Pancreas (tissue), 10 donors: ENCODE results near the gene P4HA3. TPM values are rescaled to one million over a fixed set of nuclear protein-coding genes. Genes with fewer than 3 reads are reported as not detected.

Experiments
- ATAC-seq, 4 donors: fragments of 200-7000 bp; cut with Tn5 transposase; one replicate each; pipeline versions ENCODE4 v1.8.0 to v1.9.1; 2020; ENCODE audit warnings: mild to moderate bottlenecking in 4 of 4, moderate library complexity in 4 of 4
- DNase-seq, 6 donors: peaks; one replicate each; pipeline ENCODE4 v3.0.0-alpha.2; 2020
- FAIRE-seq: peaks from 2 replicates; lab custom pipeline; 2012; peaks lifted over from hg19 to GRCh38; lab: Jason Lieb, UNC
- H3K27ac ChIP-seq, 4 donors: fragments of 200-600 bp; sonication (generic); 1 replicate in 3 of 4; 2 replicates in 1 of 4; pipeline versions ENCODE4 v1.5.0 to v1.8.0; 2020
- H3K27me3 ChIP-seq, 4 donors: fragments of 200-600 bp; one replicate each; pipeline ENCODE4 v1.8.0; 2021
- H3K36me3 ChIP-seq, 3 donors: fragments of 200-600 bp; sonication (generic) in 1 of 3; one replicate each; pipeline versions ENCODE4 v1.5.0 to v1.8.0; 2020 to 2021
- H3K4me1 ChIP-seq, 3 donors: fragments of 200-600 bp; one replicate each; pipeline ENCODE4 v1.8.0; 2021
- H3K4me3 ChIP-seq, 4 donors: fragments of 200-600 bp; sonication (generic) in 2 of 4; one replicate each; pipeline versions ENCODE4 v1.5.0 to v1.8.0; 2020 to 2021
- H3K9me3 ChIP-seq, 4 donors: fragments of 200-600 bp; one replicate each; pipeline ENCODE4 v1.8.0; 2021
- WGBS, 2 donors: extraction: QIAGEN DNeasy Blood & Tissue Kit; methylation state at CpG; one replicate each; pipeline ENCODE4 v1.1.7; 2013; 5-methylcytosine and 5-hydroxymethylcytosine counted together
- intact Hi-C, 3 donors: fragments of 100-400 bp; cut with DNase I; formaldehyde crosslinking; loops; one replicate each; pipeline versions ENCODE4 v1.11.1 to v1.14.2; 2022
- polyA plus RNA-seq, 2 donors: library from polyadenylated mRNA; stranded (reverse); fragments of 200-250 nt; gene quantifications; one replicate each; pipeline ENCODE4 v1.2.3, GENCODE V29; 2013
- total RNA-seq, 6 donors: library from RNA; stranded (reverse); fragmentation: NEBNext Ultra II Directional in 4 of 6; extraction: Animal tissue kit (Norgen Biotek cat#: 25700) in 4 of 6; gene quantifications; one replicate each; pipeline versions ENCODE4 v1.2.1 to v1.2.4, GENCODE V29; 2021 to 2023
- TF ChIP-seq, protein P1 (sequence below), 4 donors: fragments of 200-600 bp; sonication (generic) in 3 of 4; IDR thresholded peaks; one replicate each; pipeline versions ENCODE4 v1.5.0 to v1.8.0; 2021; ENCODE audit warnings: antibody characterized with exemption in 4 of 4
- donor health status: healthy with polysubstance abuse.
- donor health status: DM: no; HTN: no; CAD: no; lungs with moderate emphysema.
- donor health status: DM: no; HTN: no; CAD: no.
- donor health status: control.
- donor health status: control.
- donor health status: Bipolar disorder and iron deficiency.
- donor health status: DM: yes; HTN: yes; CAD: no.
- donor health status: DM: no; HTN: no; CAD: no.
- donor health status: DM: no; HTN: no; CAD: no.
- donor health status: DM: yes; HTN: yes; CAD: no.

Gene P4HA3
- total and polyA plus RNA-seq, 8 donors, result 0.19 to 0.94 (median 0.38) TPM; not detected in 3

DNA sequence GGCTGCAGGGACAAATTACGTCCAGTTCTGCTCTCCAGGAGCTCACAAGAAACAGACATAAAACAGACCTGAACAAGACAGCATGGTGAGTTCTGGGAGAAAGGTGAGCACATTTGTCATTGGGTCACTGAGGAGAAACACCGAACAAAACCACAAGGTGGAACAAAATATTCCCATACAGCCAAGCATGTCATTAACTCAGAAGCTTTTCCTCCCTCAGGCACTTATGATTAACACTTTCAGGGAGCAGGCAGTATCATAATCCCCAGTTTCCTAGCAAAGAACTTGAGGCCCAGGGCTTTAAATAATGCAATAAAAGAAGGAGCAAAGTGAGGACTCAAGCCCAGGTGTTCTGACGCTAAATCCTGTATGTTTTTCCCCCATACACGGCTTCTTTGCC, 43.0 kb downstream of the P4HA3 start:
- 81 to 85% methylated on average over 4 of the region's 4 CpGs for WGBS, 2 donors
- no peaks in the 10 kb centered on the region for H3K36me3 ChIP-seq
- DNase-seq (no peak), FAIRE-seq (no peak), ATAC-seq (no peak)
- no peak overlapping the region for H3K27ac ChIP-seq
- no peak overlapping the region for H3K4me3 ChIP-seq
- no peaks in the 10 kb centered on the region for H3K4me1 ChIP-seq
- no peaks in the 10 kb centered on the region for H3K9me3 ChIP-seq
- intact Hi-C loops, result no loop called here
- no peaks in the 10 kb centered on the region for H3K27me3 ChIP-seq
- TF ChIP-seq, protein P1, sequence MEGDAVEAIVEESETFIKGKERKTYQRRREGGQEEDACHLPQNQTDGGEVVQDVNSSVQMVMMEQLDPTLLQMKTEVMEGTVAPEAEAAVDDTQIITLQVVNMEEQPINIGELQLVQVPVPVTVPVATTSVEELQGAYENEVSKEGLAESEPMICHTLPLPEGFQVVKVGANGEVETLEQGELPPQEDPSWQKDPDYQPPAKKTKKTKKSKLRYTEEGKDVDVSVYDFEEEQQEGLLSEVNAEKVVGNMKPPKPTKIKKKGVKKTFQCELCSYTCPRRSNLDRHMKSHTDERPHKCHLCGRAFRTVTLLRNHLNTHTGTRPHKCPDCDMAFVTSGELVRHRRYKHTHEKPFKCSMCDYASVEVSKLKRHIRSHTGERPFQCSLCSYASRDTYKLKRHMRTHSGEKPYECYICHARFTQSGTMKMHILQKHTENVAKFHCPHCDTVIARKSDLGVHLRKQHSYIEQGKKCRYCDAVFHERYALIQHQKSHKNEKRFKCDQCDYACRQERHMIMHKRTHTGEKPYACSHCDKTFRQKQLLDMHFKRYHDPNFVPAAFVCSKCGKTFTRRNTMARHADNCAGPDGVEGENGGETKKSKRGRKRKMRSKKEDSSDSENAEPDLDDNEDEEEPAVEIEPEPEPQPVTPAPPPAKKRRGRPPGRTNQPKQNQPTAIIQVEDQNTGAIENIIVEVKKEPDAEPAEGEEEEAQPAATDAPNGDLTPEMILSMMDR (IDR thresholded peaks at IDR 0.05), result no peak

DNA sequence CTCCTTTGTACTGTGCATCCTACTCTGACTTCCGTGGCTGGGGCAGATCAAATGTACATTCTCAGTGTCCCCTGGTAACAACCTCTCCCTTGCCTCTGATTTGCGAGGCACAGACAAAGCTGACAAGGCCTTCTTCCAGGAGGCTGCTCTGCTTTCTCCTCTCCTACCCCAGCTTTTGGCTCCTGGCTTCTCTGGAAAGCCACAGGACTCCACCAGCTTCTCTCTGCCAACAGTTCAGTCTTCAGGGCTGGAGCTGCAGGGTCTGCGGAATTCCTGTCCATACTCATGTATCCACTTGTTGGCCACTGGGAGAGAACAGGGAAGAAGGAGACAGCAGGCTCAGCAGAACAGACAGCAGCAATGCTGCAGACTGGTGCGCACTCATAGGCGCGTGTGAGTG, 44.4 kb downstream of the P4HA3 start:
- Histone ChIP-seq H3K9me3 (no peaks in the 10 kb centered on the region), H3K27me3 (no peaks in the 10 kb centered on the region), H3K4me1 (no peaks in the 10 kb centered on the region), H3K27ac (no peak overlapping the region), H3K4me3 (no peak overlapping the region), H3K36me3 (no peaks in the 10 kb centered on the region)
- TF ChIP-seq, protein P1 (IDR thresholded peaks at IDR 0.05), result no peak
- intact Hi-C loops, result no loop called here
- ATAC-seq (no peak), FAIRE-seq (no peak), DNase-seq (no peak)
- 91 to 94% methylated on average over 6 of the region's 6 CpGs for WGBS, 2 donors

DNA sequence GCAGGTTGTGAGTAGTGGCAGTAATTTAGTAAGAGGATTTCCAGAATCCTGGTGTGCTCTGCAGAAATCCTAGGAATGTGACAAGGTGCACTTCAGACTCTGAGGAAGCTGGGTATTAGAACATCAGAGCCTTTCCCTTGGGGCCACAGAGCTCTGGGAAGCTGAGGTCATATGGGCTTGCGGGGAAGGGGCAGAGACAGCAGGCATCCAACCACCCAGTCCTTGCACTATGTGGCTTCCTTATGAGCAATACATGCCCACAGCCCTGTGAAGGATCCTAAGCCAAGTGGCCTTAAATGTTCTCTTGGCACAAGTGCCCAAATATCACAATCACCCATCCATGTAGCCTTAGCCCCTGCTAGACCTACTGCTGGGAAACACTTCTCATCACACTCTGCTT, 46.2 kb downstream of the P4HA3 start:
- intact Hi-C loops, result no loop called here
- no peaks in the 10 kb centered on the region for H3K27me3 ChIP-seq
- H3K4me1 ChIP-seq, result no peaks in the 10 kb centered on the region
- H3K4me3 ChIP-seq, result no peak overlapping the region
- no peaks in the 10 kb centered on the region for H3K36me3 ChIP-seq
- 86 to 89% methylated on average over 1 of the region's 1 CpG for WGBS, 2 donors
- TF ChIP-seq, protein P1 (IDR thresholded peaks at IDR 0.05), result no peak
- DNase-seq, result no peak
- FAIRE-seq, result no peak
- H3K27ac ChIP-seq, result no peak overlapping the region
- H3K9me3 ChIP-seq, result no peaks in the 10 kb centered on the region
- ATAC-seq, result no peak

DNA sequence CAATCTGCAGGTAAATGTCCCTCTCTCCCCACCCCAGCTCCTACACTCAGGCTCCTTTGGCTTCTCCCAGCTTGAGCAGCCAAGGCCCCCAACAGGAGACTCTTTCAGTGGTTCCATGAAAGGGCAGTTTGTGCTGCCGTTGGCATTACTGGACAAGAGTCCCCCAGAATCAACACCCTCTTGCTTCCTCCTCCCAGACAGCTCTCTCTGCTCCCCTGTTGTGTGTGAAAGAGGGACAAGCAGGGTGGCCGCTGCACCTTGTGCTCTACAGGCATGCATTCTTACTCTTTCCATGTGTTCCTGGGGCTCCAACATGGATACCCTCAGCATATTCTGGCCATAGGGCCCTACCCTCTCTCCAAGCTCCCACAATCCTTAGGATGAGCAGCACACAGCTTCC, 48.7 kb downstream of the P4HA3 start:
- TF ChIP-seq, protein P1 (IDR thresholded peaks at IDR 0.05), result no peak
- WGBS, 2 donors, result 88 to 89% methylated on average over 2 of the region's 2 CpGs
- Histone ChIP-seq H3K4me3 (no peak overlapping the region), H3K36me3 (no peaks in the 10 kb centered on the region), H3K27ac (no peak overlapping the region), H3K9me3 (no peaks in the 10 kb centered on the region), H3K4me1 (no peaks in the 10 kb centered on the region), H3K27me3 (no peaks in the 10 kb centered on the region)
- ATAC-seq (no peak), DNase-seq (no peak), FAIRE-seq (no peak)
- intact Hi-C loops, result no loop called here

DNA sequence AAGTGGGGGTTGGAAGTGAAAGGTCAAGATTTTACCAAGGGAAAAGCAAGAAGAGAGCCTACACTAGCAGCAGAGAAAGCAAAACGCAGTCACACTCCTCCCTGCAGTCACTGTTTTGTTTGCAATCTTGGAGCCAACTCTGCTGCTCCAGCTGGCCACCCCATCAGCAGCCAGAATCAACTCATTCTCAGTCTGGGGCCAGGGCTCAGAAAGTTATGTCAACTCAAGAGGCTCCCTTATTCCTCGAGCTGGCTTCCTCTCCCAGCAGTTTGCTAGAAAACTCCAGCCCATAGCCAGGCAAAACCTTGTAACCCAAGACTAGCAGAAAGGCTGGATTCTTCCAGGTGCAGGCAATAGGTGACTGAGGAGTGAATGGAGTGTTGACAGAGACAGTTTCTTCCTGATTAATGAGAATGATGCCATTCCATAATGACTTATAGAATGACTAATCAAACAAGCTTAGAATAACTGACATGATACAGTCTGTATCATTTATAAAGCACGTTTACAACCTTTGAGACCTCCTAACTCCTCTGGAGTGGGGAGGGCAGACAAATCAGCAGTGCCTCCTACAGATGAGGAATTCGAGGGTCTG, 53.4 kb downstream of the P4HA3 start:
- no peaks in the 10 kb centered on the region for H3K36me3 ChIP-seq
- 31 to 35% methylated on average over 4 of the region's 4 CpGs for WGBS, 2 donors
- intact Hi-C loops, result loop anchor here in 1 of 3 donors (5.0 to 10.0 kb wide), 3 partner anchors 67 to 317 kb away; no protein-coding TSS in a partner anchor
- H3K4me1 ChIP-seq, result no peaks in the 10 kb centered on the region
- H3K27me3 ChIP-seq, result no peaks in the 10 kb centered on the region
- H3K27ac ChIP-seq, result no peak overlapping the region
- DNase-seq (peak in 3 of 6 donors; percentile 24 to 39 (median 31)), ATAC-seq (peak; percentile 62 to 80 (median 72)), FAIRE-seq (no peak)
- H3K9me3 ChIP-seq, result no peaks in the 10 kb centered on the region
- H3K4me3 ChIP-seq, result no peak overlapping the region
- TF ChIP-seq, protein P1 (IDR thresholded peaks at IDR 0.05), result no peak
